ENCODE results near the gene UBC.

UBC gene

DNA sequence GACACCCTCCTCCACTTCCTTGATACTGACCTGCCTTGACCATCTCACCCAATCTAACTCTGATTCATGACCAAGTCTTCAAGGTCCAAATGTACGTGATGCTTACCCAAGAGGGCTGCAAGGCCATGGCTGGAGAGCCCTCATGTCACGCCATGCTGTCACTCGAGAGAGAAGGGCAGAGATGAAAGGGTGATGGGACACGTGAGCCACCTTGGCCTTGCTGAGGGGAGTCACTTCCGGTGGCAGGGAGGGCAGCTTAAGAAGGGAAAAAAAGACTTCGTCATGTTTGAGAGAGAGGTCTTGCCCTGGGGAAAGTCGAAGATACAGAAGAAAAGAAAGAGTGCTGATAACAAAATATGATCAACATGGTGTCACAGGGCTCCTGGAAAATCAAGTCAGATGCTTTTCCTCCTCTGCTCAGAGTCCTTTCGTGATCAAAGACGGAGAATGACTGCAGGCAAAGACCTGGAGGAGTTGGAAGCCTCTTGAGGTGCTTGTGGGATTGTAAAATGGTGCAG, 47.5 kb downstream of the UBC start:
- no peak for TF ChIP-seq Cebpa-rat (IDR thresholded peaks at IDR 0.05)
- no peak overlapping the region for H3K9ac ChIP-seq
- H3K9me3 ChIP-seq: no peaks in the 10 kb centered on the region
- H3K4me2 ChIP-seq: peak overlapping the region; percentile 92
- H3K4me1 ChIP-seq: peaks cover 89% of the 10 kb centered on the region
- peak overlapping the region; percentile 92 for H3K27ac ChIP-seq
- H3K36me3 ChIP-seq: peaks cover 2% of the 10 kb centered on the region; the same call in 1 of the 2 replicates
- no peak overlapping the region for H3K4me3 ChIP-seq
- H3K27me3 ChIP-seq: no peaks in the 10 kb centered on the region
- peaks cover 15% of the 10 kb centered on the region for H4K20me1 ChIP-seq

DNA sequence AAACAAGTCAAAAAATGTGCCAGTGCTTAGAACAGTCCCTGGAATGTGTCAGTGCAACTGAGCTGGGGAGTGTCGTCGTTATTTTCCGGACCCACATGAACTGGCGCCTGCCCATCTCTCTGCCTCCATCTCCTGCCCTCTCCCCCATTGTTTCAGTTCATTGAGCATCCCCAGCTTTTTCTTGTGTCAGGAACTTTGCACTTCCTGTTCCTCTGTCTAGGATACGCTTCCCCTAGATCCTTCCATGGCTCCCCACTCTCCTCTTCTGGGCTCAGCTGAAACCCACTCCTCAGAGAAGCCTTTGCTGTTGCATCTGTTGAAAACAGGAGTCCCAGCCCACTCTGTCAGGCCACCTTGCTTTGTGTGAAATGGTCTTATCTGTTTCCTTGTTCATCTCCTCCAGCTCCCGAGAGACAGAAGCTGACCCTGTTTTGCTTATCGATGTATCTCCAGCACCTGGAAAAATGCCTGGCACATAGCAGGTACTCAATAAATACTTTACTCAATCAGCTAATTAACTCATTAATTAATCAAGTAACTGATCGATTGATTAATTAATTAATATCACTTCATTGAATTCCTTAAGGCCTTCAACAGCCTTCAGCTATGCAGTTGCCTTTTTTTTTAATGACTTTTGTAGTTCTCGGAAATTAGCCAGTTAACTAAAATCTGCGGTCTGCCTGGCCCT, 48.1 kb downstream of the UBC start:
- H3K9me3 ChIP-seq: no peaks in the 10 kb centered on the region
- H3K9ac ChIP-seq: peak overlapping the region; percentile 35; the same call in 1 of the 2 replicates
- no peak for TF ChIP-seq Cebpa-rat (IDR thresholded peaks at IDR 0.05)
- no peak overlapping the region for H3K4me3 ChIP-seq
- H4K20me1 ChIP-seq: peaks cover 21% of the 10 kb centered on the region
- H3K36me3 ChIP-seq: peaks cover 8% of the 10 kb centered on the region
- no peaks in the 10 kb centered on the region for H3K27me3 ChIP-seq
- peak overlapping the region; percentile 92 for H3K4me2 ChIP-seq
- H3K4me1 ChIP-seq: peaks cover 89% of the 10 kb centered on the region
- peak overlapping the region; percentile 92 for H3K27ac ChIP-seq

DNA sequence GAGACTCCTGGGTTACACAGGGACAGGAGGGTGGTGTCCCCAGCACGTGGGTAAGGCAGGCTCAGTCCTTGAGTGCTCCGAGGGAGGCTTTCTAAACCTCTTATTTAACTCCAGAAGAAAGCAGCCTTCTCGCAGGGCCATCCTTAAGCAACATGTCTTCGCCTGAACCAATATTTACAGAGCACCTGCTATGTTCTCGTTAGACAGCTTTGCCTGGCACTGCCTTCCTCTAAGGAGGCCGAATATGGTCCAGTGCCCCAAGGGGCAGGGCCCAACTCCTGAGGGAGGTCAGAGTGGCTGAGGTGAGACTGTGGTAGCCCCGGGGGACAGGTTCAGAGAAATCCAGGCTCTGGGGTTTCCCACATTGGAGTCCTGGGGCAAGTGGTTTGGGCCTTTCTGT, 48.7 kb downstream of the UBC start:
- Histone ChIP-seq H3K4me3 (no peak overlapping the region), H3K36me3 (peaks cover 14% of the 10 kb centered on the region), H4K20me1 (peaks cover 28% of the 10 kb centered on the region), H3K9me3 (no peaks in the 10 kb centered on the region), H3K9ac (peak overlapping the region; percentile 35; the same call in 1 of the 2 replicates), H3K4me1 (peaks cover 88% of the 10 kb centered on the region), H3K27me3 (no peaks in the 10 kb centered on the region), H3K27ac (peak overlapping the region; percentile 92), H3K4me2 (peak overlapping the region; percentile 92)
- TF ChIP-seq Cebpa-rat (IDR thresholded peaks at IDR 0.05): no peak

DNA sequence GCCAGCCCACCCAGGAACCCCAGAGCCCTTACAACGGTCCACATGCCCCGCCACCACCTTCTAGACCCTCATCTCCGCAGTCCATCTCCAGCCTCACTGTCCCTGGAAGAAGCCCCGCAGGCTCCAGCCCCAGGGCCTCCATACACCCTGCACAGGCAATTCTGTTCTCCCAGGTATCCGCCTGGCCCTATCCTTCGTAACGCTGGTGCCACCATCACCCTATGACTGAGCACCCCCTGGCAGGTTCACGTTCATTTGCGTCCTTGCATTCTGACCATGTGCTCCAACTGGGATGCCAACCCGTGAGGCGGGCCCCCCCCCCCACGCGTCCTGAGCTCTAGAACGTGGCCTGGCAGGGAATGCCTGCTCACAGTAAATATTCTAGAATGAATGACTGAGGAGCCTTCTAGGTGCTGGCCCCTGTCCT, 50.1 kb downstream of the UBC start:
- H3K36me3 ChIP-seq: peaks cover 28% of the 10 kb centered on the region
- no peaks in the 10 kb centered on the region for H3K9me3 ChIP-seq
- peak overlapping the region; percentile 96; the same call in 1 of the 2 replicates for H3K4me3 ChIP-seq
- no peaks in the 10 kb centered on the region for H3K27me3 ChIP-seq
- H4K20me1 ChIP-seq: peaks cover 41% of the 10 kb centered on the region
- no peak for TF ChIP-seq Cebpa-rat (IDR thresholded peaks at IDR 0.05)
- peak overlapping the region; percentile 91 for H3K27ac ChIP-seq
- peaks cover 88% of the 10 kb centered on the region for H3K4me1 ChIP-seq
- peak overlapping the region; percentile 92 for H3K4me2 ChIP-seq
- H3K9ac ChIP-seq: peak overlapping the region; percentile 72

DNA sequence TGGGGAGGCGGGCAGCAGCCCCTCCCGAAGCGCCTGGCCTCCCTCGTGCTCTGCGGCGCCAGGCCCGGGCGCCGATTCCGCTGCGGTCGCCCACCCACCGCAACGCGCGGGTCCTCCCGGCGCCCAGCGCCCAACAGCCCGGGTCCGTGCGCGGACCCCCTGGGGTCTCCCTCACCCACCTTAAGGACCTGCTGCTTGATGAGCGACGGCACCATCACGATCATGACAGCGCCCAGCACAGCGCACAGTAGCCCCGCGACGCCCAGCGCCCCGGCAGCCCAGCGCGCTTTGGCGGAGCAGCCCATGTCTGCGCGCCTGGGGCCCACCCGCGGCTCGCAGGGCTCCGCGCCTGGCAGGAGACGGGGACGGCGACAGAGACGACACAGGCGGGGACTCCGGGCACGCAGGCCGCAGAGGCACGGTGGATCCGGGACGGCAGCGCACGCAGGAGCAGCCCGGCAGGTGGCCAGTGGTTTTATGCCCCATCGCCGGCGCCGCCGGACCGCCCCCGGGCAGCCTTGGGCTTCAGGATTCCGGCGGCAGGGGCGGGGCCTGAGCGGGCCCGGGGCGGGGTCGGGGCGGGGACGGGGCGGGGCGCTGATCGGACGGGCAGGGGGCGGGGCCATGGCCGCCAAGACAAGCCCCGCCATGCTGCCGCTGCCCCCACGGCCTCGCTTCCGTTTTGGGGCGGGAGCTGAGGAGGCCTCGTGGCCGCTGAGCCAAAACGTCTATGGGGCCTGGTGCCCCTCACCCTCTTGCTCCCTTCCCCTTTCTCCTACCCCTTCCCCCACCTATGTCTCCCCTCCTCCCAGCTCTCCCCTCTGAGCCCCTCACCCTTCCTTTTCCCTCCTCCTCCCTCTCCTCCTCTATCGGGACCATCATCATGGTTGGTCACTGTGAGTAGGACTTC, 50.8 kb downstream of the UBC start, which contains the start of gene SCARB1:
TSS of gene SCARB1 (minus strand) at position 449 of the 910 bp plus-strand sequence. CDS start at position 305, 144 bp downstream.
- H4K20me1 ChIP-seq: peaks cover 48% of the 10 kb centered on the region
- no peak for TF ChIP-seq Cebpa-rat (IDR thresholded peaks at IDR 0.05)
- peak within 1 kb of the TSS; percentile 96 for H3K4me3 ChIP-seq
- H3K9ac ChIP-seq: peak within 1 kb of the TSS; percentile 97
- peak within 1 kb of the TSS; percentile 92 for H3K4me2 ChIP-seq
- H3K4me1 ChIP-seq: peaks cover 88% of the 10 kb centered on the region
- peak within 1 kb of the TSS; percentile 96 for H3K27ac ChIP-seq
- no peaks in the 10 kb centered on the region for H3K27me3 ChIP-seq
- H3K36me3 ChIP-seq: peaks cover 35% of the 10 kb centered on the region
- no peaks in the 10 kb centered on the region for H3K9me3 ChIP-seq

DNA sequence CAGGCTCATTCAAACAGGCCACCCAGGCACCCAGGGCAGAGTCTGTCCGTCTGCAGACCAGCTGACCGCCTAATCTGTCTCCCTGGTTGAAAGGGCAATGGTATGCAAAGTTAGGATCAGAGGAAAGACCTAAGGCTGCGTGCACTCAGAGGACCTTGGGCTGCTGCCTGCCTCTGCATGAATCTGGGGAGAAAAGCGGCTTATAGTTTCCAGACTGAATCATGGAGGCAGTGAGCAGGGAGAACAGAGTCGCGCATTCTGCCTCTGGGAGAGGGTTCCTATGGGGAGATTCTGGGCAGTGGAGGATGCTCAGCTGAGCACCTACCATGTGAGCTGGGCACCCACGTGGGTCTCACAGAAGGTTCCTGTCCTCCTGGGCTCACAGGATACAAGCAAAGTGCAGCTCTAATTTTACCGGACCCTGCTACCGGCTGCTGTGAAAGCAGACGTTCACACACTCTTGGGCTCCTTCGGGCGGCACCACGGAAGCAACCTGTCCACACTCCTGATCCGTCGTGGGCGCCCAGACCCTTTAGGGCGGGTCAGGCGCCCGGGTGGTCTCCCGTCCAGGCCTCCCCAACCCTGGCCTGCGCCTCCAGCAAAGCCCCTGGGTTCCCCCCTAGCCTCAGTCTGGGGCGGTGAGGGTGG, 51.6 kb downstream of the UBC start:
- peak overlapping the region; percentile 96 for H3K27ac ChIP-seq
- H3K4me3 ChIP-seq: peak overlapping the region; percentile 96
- H3K4me2 ChIP-seq: peak overlapping the region; percentile 92
- no peaks in the 10 kb centered on the region for H3K9me3 ChIP-seq
- peaks cover 56% of the 10 kb centered on the region for H4K20me1 ChIP-seq
- peak overlapping the region; percentile 97 for H3K9ac ChIP-seq
- H3K36me3 ChIP-seq: peaks cover 41% of the 10 kb centered on the region
- no peaks in the 10 kb centered on the region for H3K27me3 ChIP-seq
- peaks cover 88% of the 10 kb centered on the region for H3K4me1 ChIP-seq
- TF ChIP-seq Cebpa-rat (IDR thresholded peaks at IDR 0.05): no peak

DNA sequence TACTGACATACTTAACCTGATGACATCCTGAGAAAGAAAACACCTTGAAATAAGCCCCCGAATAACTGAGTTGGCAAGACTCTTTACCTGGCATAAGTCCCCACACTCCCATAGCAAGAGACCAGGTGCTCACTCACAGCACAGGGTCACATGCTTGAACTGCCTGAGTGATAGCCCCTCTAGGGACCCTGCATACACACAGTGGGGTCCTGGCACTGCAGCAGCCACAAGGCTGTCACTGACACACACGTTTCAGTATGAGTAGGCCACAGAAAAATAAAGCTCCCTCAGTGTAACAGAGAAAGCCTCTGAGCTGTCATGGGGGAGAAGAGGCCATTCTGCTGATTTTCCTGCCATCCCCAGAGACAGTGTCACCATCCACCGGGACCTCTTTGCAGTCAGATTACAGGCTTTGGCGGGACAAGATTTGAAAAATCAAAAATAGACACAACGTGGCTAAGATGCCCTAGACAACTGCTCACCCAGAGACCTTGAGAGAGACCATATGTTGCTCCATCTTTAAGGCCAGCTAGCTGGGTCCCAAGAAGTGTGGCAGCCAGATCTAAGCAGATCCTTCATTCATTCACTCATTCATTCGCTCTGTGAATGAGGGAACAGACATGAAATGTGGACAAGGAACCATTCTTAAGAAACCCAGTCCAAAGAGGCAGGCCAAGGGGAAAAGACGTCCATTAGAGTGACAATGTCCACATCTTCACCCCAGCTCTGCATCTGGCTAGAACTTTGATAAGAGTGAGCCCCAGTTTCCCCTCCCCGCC, 52.4 kb downstream of the UBC start:
- H3K9me3 ChIP-seq: no peaks in the 10 kb centered on the region
- H3K27ac ChIP-seq: peak overlapping the region; percentile 96; the same call in 1 of the 2 replicates
- H3K4me1 ChIP-seq: peaks cover 88% of the 10 kb centered on the region

More for the DNA sequence above, 52.4 kb downstream of the UBC start:
- H3K36me3 ChIP-seq: peaks cover 49% of the 10 kb centered on the region
- H3K4me3 ChIP-seq: peak overlapping the region; percentile 96
- TF ChIP-seq Cebpa-rat (IDR thresholded peaks at IDR 0.05): no peak
- peak overlapping the region; percentile 92 for H3K4me2 ChIP-seq
- peaks cover 64% of the 10 kb centered on the region for H4K20me1 ChIP-seq
- peak overlapping the region; percentile 97 for H3K9ac ChIP-seq
- no peaks in the 10 kb centered on the region for H3K27me3 ChIP-seq
